DND-41 (cell line): ENCODE data around the gene CD82.

Source experiments
- ATAC-seq: fragments of 200-7000 bp; cut with Tn5 transposase; 3 replicates; pipeline ENCODE4 v1.9.1; 2021; ENCODE audit warnings: low read depth; ENCODE audit not compliant: insufficient read depth
- DNase-seq: peaks from one replicate; pipeline ENCODE4 v3.0.0-alpha.2; 2020
- H2AFZ ChIP-seq: 2 replicates; pipeline ENCODE4 v1.6.0; 2012; ENCODE audit warnings: low read depth, low read length
- H3K27ac ChIP-seq: 2 replicates; pipeline ENCODE4 v1.5.1; 2012; ENCODE audit warnings: low read length, inconsistent platforms
- H3K27me3 ChIP-seq: fragments of 200-600 bp; sonication (generic); 2 replicates; pipeline ENCODE4 v1.6.0; 2012; ENCODE audit warnings: low read length, mild to moderate bottlenecking, inconsistent platforms; ENCODE audit not compliant: insufficient read depth, poor library complexity
- H3K36me3 ChIP-seq: 2 replicates; pipeline ENCODE4 v1.5.1; 2012; ENCODE audit warnings: low read length, inconsistent platforms; ENCODE audit not compliant: insufficient read depth
- H3K4me1 ChIP-seq: 2 replicates; pipeline ENCODE4 v1.5.1; 2012; ENCODE audit warnings: mild to moderate bottlenecking, low read length; ENCODE audit not compliant: insufficient read depth
- H3K4me2 ChIP-seq: 2 replicates; pipeline ENCODE4 v1.6.0; 2012; ENCODE audit warnings: mild to moderate bottlenecking, moderate library complexity, low read length, inconsistent platforms; ENCODE audit not compliant: insufficient read depth
- H3K4me3 ChIP-seq, 2 experiments: fragments of 200-600 bp in 1 of 2; shearing (Covaris generic) in 1 of 2; 2 replicates each; pipeline ENCODE4 v1.5.1; 2012 to 2016; ENCODE audit warnings: inconsistent platforms in 2 of 2, low read length in 2 of 2, mild to moderate bottlenecking in 2 of 2, low read depth in 1 of 2, moderate library complexity in 1 of 2
- H3K79me2 ChIP-seq: 2 replicates; pipeline ENCODE4 v1.6.0; 2012; ENCODE audit warnings: low read length, inconsistent platforms; ENCODE audit not compliant: insufficient read depth
- H3K9ac ChIP-seq: 2 replicates; pipeline ENCODE4 v1.6.0; 2012; ENCODE audit warnings: low read depth, mild to moderate bottlenecking, inconsistent platforms, low read length, moderate library complexity
- H3K9me3 ChIP-seq: 2 replicates; pipeline ENCODE4 v1.5.1; 2012; ENCODE audit warnings: low read length, moderate library complexity, mild to moderate bottlenecking, inconsistent platforms; ENCODE audit not compliant: insufficient read depth, severe bottlenecking
- H4K20me1 ChIP-seq: 2 replicates; pipeline ENCODE4 v1.6.0; 2012; ENCODE audit warnings: low read length; ENCODE audit not compliant: insufficient read depth
- CTCF ChIP-seq: IDR thresholded peaks from 2 replicates; pipeline ENCODE4 v1.5.1; 2012; ENCODE audit warnings: borderline replicate concordance, low read length, moderate library complexity, mild to moderate bottlenecking; ENCODE audit not compliant: poor library complexity, severe bottlenecking; ENCODE audit errors: extremely low read depth
- EZH2 ChIP-seq: IDR thresholded peaks from 3 replicates; pipeline ENCODE4 v1.6.1; 2012; ENCODE audit warnings: borderline replicate concordance, low read depth, mild to moderate bottlenecking, moderate library complexity, low read length, inconsistent platforms; ENCODE audit not compliant: severe bottlenecking

Gene CD82

GRCh38 chr11:44575288-44575672, 9.8 kb downstream of the CD82 start:
- peak; percentile 48 for DNase-seq
- no peak overlapping the region for H2AFZ ChIP-seq

DNA sequence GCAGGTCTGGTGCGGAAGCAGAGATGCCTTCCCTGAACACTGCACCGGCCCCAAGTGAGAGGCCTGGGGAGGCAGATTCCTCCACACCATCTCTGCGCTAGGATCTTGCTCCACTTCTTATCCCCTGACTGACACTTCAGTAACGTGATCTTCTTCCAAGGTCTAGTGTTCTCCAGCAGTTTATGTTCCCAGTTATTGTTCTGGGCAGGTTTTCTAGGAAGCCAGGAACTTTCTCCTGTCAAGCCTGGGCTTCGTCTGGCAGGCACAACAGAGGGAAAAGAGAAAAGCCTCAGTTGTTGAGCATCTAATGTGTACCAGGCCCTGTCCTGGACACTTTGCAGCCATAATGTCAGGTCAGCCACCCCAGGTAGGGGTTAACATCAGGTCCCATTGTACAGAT, 10.5 kb downstream of the CD82 start:
- peaks cover 33% of the 10 kb centered on the region for H4K20me1 ChIP-seq
- peaks cover 78% of the 10 kb centered on the region for H3K4me1 ChIP-seq
- peak overlapping the region; percentile 99 for H3K27ac ChIP-seq
- no peak for TF ChIP-seq CTCF
- no peak overlapping the region for H2AFZ ChIP-seq
- ATAC-seq (no peak), DNase-seq (no peak)
- H3K36me3 ChIP-seq, result peaks cover 58% of the 10 kb centered on the region
- peaks cover 94% of the 10 kb centered on the region for H3K79me2 ChIP-seq
- H3K27me3 ChIP-seq, result no peaks in the 10 kb centered on the region
- H3K9me3 ChIP-seq, result no peaks in the 10 kb centered on the region
- H3K4me2 ChIP-seq, result peak overlapping the region; percentile 59; the same call in 1 of the 2 replicates
- no peak overlapping the region for H3K4me3 ChIP-seq
- H3K9ac ChIP-seq, result peak overlapping the region; percentile 54; the same call in 1 of the 2 replicates

More at GRCh38 chr11:44575288-44575672, 9.8 kb downstream of the CD82 start:
- H3K27ac ChIP-seq, result peak overlapping the region; percentile 99
- peak overlapping the region; percentile 54 for H3K9ac ChIP-seq
- peak; percentile 4; the same call in 1 of the 3 replicates for ATAC-seq
- no peaks in the 10 kb centered on the region for H3K27me3 ChIP-seq
- no peaks in the 10 kb centered on the region for H3K9me3 ChIP-seq
- H3K4me1 ChIP-seq, result peaks cover 85% of the 10 kb centered on the region
- peak overlapping the region; percentile 59 for H3K4me2 ChIP-seq
- TF ChIP-seq CTCF (no peak), EZH2 (no peak)
- peaks cover 61% of the 10 kb centered on the region for H3K36me3 ChIP-seq
- H3K4me3 ChIP-seq, result peak overlapping the region in 1 of 2 experiments; percentile 40; a peak in 2 of 4 replicates
- peaks cover 94% of the 10 kb centered on the region for H3K79me2 ChIP-seq
- H4K20me1 ChIP-seq, result peaks cover 29% of the 10 kb centered on the region

DNA sequence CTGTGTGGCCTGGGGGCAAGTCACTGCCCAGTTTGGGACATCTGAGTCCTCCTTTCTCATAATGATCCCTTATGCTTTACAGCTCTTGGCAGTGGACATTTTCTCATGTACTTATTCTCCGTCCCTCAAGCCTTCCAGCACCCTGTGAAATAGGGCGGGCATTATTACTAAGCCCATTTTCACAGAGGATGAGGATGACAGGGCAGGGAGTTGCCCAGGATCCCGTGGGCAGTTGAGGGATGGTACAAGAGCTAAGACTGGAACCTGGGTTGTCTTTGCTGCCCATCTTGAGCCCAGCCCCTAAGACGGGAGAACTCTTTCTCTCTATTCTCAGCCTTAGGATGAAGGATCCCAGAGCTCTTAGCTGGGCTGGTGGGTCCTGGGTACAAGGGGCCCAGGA, 11.2 kb downstream of the CD82 start:
- Histone ChIP-seq H3K36me3 (peaks cover 62% of the 10 kb centered on the region), H2AFZ (no peak overlapping the region), H3K9me3 (no peaks in the 10 kb centered on the region), H3K4me3 (no peak overlapping the region), H3K9ac (no peak overlapping the region), H3K4me1 (peaks cover 71% of the 10 kb centered on the region), H4K20me1 (peaks cover 40% of the 10 kb centered on the region), H3K79me2 (peaks cover 94% of the 10 kb centered on the region), H3K27ac (peak overlapping the region; percentile 99), H3K4me2 (no peak overlapping the region), H3K27me3 (no peaks in the 10 kb centered on the region)
- TF ChIP-seq EZH2, result no peak
- TF ChIP-seq CTCF, result no peak
- ATAC-seq, result no peak
- no peak for DNase-seq
